CD4-positive, alpha-beta T cell treated with Interleukin-15 for 1 hour (primary cell): ENCODE results near the gene SLAIN1.

ENCODE experiments used
- DNase-seq: peaks from one replicate; pipeline ENCODE4 v3.0.0-alpha.2; 2020

The SLAIN1 gene

DNA sequence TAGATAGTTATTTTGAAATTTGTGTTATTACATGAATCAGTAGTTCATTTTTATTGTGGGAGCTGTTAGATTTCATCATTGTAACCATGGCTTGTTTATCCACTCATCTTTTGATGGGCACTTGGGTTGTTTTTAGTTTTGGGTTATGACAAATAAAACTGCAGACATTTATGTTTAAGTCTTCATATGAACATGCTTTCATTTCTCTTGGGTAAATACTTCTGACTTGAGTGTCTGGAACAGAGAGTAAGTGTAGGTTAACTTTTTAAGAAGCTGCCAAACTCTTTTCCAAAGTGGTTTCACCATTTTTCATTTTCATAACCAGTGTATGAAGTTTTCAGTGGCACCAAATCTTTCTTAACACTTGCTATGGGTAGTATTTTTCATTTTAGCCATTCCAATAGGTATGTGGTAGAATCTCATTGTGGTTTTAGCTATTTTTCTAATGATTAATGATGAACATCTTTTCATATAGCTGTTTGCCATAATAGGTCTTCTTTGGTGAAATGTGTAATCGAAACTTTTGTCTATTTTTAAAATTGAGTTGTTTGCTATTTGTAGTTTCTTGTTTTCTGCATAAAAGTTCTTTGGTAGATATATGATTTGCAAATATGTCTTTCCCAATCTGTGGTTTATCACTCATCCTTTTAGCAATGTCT is 17.9 kb downstream of the SLAIN1 start:
- DNase-seq = no peak

DNA sequence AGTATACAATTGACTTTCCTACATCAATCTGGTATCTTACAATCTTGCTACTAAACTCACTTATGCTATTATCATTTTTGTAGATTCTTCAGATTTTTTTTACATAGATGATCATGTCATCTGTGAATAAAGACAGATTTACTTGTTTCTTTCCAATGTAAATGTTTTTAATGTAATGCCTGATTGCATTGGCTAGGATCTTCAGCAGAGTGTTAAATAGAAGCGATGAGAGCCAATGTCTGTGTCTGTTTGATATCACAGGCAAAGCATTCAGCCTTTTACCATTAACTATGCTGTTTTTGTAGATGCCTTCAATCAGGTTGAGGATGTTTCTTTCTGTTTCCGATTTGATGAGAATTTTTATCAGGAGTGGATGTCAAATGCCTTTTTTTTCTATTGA is 19.2 kb downstream of the SLAIN1 start:
- DNase-seq = no peak

DNA sequence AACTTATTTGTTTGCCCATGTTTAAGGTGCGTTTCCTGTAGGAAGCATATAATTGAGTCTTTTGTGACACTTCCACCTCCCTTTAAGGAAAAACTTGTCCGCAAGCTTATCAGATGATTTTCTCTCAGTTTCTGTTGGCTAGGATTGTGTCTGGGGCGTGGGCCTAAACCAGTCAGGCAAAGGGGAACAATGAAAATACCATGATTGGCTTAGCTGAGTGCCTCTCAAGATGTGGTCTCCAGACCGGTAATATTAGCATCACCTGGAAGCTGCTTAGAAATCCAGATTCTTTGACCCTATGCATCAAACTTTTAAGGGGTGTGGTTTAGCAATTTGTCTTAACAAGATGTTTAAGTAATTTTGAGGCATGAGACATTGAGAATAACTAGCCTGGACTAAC is 20.0 kb downstream of the SLAIN1 start:
- DNase-seq = no peak

DNA sequence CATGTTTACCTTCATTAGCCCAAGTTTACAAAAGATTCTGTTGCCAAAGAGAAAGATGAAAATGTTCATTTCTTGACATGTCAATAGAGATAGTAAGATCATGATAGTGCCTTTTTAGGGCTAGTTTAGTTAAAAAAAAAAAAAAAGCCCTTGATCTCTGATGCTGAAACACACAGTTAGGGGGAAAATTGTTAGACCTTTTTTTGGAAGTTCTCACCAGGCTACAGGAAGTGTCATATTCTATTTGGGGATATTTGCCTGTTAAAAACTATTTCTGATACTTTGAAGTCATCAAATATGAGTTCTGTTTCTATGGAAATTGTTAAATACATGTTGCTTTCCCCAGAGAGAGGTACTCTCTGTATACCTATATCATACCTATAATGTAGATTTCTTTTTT is 21.6 kb downstream of the SLAIN1 start:
- no peak for DNase-seq

DNA sequence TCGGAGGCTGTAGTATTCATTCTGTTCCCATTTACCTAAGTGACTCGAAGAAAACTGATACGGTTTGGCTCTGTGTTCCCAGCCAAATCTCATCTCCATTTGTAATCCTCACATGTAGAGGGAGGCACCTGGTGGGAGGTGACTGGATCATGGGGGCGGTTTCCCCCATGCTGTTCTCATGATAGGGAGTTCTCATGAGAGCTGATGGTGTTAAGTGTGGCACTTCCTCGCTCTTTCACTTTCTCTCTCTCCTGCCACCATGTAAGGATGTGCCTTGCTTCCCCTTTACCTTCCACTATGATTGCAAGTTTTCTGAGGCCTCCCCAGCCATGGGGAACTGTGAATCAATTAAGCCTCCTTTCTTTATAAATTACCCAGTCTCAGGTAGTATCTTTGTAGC is 23.5 kb downstream of the SLAIN1 start:
- DNase-seq = no peak

DNA sequence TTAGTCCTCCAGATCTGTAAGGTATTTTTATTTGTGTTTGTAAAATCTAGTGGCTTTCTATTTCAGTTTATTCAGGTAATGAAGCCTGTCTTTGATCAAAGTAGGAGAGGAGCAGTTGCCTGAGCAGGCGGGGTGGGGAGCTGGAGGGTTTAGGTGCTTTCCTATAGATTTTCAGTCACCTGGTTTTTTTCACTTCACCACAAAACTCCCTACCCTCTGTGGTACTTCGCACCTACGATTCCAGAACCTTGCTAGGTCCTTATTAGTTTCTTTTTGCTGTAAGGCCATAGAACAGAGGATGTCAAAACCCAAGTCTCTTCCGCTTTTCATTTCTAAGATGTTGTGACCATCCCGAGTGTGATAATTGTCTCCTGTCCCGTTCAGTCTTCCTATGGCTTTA is 26.6 kb downstream of the SLAIN1 start:
- DNase-seq = no peak

DNA sequence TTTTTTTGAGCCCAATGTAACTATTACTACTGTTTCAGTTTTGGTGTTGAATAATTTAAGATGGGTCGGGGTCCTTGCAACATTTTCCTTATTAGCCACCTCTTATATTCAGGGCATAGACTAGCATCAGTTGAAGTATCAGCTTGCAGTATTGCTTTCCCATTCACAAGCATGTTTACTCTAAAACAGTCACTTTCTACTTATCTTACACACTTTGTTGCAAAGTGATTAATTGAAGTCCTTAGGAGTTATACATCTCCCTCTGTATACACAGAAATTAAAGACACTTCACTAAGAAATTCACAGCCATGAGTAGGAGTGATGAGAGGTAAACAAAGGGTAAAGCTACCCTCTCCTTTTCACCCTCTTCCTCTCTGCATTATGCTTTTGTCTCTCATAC is 27.6 kb downstream of the SLAIN1 start:
- no peak for DNase-seq

DNA sequence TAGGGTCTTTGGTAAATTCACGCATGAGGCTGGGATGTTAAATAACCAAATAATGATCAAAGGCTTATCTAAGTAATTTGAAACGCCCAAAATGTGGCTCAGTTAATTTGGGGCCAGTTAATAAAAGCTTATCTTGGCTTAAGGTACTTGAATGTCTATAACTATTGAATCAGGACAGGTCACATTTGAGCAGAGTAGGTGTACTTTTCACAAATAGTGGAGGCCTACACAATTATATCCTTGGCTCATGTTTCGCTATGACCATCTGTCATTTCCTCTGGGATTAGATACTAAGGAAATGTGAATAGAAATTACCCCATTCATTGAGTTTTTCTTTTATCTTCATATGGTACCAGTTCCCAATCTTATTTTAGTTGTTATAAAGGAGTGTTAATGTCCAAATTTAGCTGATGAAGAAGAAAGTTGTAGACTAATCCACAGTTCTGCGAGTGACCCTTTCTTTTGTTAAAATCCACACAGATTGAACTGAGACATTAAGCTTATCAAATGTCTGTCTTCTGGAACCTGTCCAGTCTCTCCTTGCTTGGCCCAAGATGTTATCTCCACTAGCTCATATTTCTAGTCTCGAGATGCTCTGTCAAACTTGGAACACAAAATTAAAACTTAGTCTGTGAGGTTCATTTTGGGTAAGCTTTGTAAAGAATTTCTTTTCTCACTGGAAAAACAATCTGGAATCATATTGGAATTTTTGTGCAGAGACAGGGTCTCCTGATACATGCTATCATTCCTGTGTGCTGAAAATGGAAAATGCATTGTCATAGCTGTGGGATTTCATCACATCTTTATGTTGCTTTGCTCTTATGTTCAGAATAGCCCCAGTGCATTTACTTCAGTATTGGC is 31.0 kb downstream of the SLAIN1 start:
- no peak for DNase-seq

DNA sequence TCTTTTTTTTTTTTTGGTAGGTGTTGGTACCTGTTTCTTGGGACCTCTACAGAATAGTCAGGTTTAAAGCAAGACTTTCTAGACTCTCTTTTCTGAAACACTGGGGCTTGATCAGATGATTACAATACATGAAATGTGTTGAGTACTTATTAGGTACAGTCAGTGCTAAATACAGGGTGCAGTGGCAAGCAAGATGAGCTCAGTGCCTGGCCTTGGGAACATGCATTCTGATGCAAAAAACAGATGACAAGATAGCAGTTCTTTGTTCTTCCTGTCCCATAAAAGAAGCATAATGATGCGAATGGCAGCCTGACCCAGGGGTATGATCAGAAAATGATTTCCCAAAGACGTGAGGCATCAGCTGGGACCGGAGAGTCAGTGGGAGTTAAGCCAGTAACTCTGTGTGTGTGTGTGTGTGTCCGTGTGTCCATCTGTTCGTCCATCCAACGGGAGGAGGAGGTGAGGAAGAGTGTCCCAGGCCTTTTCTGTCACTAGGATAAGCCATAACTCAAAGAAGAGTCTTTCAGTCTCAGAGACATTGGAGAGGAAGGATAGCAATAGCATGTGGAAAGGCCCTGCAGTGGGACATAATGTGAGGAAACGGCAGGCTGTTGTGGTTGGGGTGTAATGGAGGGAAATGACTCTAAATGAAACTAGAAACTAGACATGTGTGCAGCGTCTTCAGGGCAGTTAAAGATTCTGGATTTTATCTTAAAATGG is 32.2 kb downstream of the SLAIN1 start:
- DNase-seq = no peak

DNA sequence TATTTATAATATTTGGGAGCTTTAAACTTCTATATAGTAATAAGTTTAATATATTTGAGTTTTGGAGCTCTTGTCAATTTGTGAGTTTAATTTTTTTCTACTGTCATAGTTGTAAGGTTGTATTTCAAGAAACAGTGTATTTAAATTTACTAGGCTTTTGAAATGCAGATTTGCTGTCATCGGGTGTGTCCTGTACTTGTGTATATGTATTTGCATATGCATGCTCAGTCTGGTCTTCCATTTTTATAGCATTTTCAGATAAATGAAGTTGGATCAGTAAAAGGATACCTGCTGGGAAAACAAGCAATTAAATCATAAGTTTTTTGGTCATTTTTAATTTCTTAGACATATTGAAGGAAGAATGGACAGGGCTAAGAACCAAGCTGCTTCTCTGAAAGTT is 33.1 kb downstream of the SLAIN1 start:
- no peak for DNase-seq

DNA sequence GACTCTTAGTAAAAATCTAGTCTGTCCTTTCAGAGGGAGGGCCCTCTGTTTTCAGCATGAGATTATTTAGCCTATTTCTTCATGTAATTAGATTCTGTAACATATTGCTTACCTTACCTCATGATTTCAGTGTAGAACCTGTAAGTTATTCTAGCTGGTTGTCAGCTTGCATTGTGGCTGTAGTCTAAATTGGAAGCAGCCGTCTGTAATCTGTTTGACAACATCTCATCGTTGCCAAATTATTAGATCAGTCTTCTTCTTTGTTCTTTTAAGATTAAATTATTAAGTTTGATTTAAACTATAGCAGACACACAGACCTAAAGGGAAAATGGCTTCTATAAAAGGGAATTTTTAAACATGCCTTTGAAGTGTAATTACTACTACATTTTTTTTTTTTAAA is 34.8 kb downstream of the SLAIN1 start:
- no peak for DNase-seq

DNA sequence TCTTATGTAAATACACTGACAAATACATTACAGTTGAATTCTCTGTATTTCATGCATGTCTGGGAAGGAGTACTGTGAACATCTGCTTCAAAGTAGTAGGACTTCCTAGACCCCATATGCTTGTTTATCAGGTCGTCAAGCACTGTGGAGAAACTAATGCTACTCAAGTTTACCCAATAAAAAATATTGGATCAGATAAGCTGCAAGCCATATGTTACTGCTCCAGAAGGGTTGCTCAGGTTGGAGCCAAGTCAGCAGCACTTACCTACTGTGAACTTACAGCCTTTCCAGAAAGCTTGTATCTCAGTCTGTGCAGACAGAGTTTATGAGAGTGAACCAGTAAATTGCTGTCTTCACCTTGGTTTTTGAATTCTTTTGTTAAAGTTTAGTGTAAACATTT is 36.2 kb downstream of the SLAIN1 start:
- no peak for DNase-seq

DNA sequence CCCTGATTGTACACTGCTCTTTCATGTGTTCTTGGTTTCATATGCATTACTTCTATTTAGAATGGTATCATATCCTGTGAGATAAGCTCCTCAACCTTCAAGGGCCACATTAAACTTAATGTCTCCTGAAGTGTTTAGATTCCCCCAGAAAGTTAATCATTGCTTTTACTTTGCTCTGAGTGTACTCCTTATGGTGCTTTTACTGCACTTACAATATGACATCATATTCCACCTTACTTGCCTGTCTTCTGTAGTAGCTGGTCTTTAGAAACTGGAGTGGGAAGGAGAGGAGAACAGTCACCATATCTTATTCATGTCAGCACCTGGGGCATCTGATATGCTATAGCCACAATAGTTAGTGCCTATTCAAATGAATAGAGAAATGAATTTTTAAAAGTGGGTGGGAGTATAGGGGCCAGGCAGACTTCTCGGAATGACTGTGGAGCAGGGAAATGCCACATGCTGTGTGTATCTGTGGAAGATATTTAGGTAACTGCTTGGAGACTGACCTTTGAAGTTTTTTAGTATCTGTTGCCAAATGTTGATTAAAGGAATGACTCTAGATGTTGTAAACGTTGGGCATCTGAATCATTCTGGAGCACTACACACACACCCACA is 40.2 kb downstream of the SLAIN1 start:
- no peak for DNase-seq

DNA sequence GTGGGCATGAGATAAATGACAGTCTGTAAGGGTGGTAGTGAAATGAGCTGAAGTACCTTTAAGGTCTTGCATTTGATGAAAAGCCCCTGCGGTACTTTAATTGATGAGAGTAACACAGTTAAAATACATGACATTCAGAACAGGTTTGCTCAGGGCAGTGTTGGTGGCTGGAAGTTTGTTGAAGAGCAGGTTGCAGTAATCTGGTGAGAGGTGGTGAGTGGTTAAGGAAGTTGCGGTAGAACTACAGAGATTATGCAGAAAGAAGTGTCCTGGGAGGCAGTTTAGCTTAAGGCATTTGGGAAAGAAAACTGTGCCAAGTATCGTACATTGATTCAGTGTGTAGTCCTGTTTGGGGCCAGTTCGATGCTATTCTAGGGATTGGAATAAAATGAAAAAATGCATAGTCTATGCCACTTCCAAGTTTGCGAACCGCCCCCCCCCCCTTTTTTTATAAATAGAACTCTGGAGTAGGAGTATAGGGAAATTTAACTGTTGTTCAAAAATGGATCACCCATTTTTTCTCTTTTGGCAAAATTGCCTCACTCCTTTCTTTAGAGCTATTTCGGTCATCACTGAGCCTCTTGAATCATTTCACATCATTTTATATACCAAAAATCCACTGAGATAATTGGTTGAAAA is 42.7 kb downstream of the SLAIN1 start:
- DNase-seq = no peak

DNA sequence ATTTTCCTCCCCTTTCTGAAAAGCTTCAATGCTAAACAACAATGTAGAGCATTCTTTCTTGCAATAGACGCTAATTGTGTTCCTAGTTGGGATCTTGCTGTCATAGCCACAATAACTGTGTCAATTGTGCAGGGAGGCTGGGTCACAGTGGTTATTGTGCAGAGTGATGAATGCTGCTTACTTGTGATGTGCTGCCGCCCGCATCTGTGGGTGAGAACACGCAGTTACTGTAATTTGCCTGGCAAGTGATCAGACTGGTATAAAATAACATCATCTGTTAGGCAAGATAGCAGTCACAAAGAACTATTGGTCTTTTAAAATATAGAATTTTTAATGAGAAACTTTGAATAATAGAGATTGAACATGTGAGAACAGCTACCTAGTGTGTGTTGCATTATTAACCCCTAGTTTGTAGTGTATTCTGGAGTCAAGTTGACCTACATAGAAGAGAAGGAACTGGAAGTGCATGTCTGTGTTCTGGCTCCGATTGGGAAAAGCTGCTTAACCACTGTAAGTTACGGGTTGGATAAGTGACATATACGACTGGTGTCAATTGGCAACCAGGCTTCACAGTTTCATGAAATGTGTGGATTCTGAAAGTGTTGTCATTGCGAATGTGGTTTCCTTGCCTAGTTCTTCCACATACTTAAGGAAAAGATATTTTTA is 43.6 kb downstream of the SLAIN1 start:
- no peak for DNase-seq

DNA sequence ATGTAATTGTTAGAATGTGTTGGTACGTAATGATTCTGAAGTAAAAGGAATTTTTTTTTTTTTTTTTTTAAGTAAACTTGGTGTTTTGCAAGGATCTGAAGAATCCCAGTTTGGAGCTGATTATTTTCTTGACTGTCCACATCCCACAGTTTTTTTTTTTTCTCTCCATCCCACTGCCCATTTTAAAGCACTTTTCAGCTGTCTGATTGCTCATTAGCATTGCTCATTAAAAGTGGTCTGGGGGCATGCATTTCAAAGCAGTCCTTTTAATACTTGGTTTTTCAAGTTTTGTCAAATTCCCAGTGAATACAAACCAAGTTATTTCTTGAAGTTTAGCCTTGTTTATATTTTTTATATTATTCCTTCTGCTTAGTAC is 44.1 kb downstream of the SLAIN1 start:
- no peak for DNase-seq

DNA sequence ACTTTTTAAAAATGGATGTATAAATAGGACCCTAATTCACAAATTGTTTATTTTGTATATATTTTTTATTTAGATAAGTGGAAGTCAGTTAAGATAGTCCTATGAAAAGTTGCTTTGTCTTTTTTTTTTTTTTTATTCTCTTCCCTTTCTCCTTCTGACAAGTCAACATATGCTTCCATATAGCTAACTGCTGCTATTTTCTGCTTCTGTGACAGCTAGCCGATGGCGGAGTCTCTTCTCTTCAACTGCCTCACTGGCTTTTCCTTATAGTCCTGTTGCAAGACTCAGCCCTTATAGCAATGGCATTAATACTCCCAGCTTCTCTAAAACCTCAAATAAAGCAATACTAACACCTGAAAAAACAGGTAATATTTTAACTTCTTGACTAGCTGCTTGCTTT is 45.3 kb downstream of the SLAIN1 start:
- DNase-seq = no peak

DNA sequence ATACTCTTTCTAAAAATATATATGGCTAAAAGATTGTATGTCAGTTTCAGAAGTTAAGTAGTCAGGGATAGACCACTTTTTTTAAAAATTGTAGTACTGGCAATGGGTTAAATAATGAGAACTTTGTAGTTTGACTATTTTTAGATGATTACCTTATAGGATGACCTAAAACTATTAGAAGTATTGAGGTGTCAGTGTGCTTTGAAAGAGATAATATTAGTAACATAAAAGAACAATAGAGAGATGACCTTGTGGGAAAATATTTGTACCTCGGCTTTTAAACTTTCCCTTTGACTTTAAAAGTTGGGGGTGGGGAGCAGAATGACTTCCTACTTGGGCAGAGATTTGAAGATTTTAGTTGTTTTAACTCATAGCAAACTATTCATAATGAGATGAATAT is 48.3 kb downstream of the SLAIN1 start:
- no peak for DNase-seq

DNA sequence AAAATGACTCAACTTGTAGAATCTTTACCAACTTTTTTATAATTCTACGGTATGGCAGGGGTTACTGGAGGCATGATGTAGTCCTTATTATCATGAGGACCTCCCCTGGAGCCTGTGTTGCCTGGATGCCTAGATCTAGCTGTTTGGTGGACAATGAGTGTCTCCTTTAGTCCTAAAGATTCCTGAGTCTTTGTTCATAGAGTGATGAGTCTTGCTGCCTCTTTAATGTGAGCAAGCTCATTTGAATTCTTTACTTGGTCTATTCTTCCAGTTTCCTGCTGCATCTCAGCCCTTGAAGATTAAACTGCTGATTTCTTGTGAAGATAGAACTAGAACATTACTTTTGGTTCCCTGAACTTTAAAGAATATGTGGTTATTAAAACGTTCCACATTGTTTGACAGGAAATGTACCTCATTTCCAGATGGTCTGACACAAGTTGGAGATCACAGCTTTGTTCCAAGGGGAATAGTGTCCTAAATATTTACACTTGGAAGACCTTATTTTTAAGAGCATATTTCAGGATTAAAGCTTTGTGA is 51.9 kb downstream of the SLAIN1 start:
- no peak for DNase-seq

DNA sequence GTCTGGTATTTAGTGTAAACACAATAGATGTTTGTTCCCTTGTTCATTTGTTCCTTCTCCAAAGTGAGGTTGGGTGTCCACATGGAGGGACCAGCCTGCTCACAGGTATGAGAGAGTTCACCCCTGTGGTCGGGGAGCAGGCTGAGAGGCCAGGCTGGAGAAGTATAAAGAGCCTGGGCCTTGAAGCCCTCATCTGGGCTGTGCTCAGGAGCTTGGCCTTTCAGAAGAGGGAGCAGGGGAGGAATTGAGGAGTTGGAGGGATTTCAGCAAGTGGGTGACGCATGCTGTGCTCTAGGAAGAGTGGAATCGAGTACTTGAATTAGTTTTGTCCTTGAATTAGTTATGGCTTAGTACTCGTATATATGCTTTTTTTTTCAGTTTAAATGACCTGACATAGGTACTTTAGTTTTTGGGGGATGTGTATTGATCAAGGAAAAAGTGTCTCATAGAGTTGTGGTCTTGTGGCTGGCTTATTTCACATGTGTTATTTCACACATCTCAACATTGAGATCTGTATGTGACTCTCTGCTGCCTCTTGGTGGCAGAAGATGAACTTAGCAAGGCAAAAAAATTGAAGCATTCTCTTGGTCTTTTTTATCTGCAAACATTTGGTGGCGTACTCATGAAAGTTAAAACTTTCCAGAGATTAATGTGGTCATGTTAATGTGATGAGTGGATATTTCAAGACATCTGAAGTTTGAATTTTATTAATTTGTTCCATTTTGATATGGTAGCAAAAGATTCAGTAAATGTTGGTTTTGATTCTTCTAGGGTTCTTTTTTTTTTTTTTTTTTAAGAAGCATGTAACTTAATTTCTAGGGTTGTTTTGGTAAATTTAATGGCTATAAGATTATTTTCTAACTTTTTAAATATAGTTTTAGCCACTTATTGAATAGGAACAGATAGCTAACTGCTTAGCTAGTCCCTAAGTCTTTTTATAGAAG is 54.3 kb downstream of the SLAIN1 start:
- no peak for DNase-seq

DNA sequence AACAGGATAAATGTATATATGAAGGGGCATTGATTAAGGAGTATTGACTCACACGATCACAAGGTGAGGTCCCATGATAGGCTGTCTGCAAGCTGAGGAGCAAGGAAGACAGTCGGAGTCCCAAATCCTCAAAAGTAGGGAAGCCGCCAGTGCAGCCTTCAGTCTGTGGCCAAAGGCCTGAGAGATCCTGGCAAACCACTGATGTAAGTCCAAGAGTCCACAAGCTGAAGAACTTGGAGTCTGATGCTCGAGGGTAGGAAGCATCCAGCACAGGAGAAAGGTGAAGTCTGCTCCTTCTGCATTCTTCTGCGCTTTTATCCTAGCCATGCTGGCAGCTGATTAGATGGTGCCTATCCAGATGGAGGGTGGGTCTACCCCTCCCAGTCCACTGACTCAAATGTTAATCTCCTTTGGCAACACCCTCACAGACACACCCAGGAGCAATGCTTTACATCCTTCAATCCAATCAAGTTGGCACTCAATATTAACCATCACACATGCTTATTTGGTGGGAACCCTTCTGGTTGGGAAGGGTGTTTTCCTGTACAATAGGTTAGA is 55.1 kb downstream of the SLAIN1 start:
- no peak for DNase-seq
